Activated T-cell treated with anti-CD3 and anti-CD28 coated beads for 4 hours (primary cell): ENCODE results near the gene GPR107.

Experiments
- DNase-seq: peaks from one replicate; pipeline ENCODE4 v3.0.0-alpha.2; 2020

Gene GPR107

DNA sequence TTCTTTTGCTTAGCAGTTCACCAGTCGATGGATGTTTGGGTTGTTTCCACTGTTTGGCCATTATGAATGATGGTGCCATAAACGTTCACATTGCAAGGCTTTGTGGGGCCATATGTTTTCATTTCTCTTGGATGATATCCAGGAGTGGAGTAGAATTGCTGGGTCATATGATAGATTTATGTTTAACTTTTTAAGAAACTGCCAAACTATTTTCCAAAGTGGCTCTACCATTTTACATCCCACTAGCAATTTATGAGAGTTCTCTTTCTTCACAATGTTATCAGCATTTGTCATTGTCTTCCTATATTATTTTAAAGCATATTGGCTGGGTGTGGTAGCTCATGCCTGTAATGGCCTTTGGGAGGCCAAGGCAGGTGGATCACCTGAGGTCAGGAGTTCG is 5.2 kb downstream of the GPR107 start:
- DNase-seq = no peak

DNA sequence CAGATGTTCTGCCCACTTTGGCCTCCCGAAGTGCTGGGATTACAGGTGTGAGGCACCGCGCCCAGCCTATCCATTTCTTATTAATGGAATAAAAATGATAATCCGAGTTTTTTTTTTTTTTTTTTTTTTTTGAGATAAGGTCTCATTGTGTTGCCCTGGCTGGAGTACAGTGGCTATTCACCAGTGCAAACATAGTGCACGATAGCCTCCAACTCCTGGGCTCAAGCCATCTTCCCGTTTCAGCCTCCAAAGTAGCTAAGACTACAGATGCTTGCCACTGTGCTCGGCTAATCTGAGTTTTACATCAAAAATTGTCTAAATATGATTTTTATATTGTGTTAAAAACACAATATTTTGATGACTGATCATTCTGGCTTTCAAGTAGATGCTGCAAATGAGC is 6.6 kb downstream of the GPR107 start:
- no peak for DNase-seq

DNA sequence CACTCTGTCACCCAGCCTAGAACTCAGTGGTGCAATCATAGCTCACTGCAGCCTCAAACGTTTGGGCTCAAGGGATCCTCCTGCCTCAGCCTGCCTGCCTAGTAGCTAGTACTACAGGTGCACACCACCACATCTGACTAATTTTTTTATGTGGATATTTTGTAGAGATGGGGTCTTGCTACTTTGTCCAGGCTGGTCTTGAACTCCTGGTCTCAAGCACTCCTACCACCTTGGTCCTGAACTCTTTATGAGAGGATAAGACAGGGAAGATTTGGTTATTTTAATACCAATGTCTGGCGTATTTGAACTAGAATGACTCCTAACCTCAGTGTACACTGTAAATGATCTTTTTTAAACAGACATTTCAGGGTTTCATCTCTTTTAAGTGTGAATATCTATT is 9.0 kb downstream of the GPR107 start:
- no peak for DNase-seq

DNA sequence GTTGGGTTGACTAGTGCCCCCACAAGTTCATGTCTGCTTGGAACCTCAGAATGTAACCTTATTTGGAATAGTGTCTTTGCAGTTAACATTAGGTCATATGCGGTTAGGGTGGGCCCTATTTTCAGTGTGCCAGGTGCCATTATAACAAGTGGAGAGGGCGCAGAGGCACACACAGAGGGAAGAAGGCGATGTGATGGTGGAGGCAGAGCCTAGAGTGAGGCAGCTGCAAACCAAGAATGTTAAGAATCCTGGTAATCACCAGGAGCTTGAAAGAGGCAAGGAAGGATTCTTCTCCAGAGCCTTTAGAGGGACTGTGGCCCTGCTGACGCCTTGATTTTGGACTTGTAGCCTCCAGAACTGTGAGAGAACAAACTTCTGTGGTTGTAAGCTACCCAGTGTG is 10.9 kb downstream of the GPR107 start:
- no peak for DNase-seq

DNA sequence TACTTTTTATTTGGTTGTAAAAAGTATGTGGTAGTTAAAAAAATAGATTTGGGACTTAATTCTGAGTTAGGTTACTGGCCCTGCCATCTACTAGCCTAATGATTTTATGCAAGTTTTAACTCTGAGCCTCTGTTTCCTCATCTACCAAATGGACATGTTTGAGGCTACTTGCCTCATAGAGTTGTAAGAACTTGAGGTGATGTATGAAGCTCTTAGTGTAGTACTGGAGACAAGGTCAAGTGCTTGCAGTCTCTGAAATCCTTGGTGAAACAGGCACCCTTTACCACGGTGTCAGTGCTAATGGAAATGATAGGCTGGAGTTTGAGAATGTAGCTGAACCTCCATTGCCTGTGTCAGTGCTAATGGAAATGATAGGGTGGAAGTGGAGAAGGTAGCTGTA is 15.3 kb downstream of the GPR107 start:
- DNase-seq = no peak

DNA sequence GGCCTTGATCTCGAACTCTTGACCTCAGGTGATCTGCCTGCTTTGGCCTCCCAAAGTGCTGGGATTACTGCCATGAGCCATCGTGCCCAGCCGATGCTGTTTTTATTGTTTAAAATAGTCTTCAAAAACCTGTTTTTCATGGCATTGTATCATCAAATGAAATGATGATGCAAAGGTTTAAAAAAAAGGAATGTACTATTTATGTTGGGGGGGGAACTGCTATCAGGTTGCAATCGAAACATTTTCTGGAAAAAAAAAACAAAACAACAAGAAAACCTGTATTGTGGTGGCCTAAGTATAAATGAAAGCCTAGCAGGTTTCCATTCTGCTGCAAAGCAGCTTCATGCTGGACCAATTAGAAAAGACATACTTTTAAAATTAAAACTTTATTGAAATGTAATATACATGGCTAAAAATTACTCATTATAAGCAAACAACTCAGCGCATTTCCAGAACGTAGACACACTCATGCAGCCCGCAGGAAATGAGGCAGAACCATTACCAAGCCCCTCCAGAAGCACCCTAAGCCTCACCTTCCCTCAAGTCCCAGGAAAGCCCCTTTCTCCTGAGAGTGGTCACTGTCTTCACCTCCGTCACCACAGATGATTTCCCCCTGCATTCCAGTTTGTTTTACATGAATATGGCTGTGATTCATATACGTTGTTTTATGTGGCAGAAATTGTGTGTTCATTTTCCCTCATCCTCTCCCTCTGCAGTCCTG is 19.0 kb downstream of the GPR107 start:
- no peak for DNase-seq

DNA sequence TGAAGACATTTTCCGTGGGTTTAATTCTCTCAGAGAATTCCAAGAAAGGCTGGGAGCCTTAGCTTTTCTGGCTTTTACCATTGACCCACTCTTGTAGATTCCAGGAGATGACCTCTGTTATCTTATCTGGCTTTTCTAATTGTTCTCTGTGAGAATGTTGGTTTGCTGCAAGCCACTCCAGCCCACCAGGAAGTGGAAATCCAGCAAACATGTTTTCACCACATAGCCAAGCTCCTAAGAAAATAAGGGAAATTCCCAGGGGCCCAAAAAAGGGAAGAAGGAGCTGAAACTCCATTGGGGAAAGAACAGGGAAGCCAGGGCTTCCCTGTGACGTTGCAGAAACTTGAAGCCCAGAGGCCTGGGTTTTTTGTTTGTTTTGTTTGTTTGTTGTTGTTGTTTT is 19.7 kb downstream of the GPR107 start:
- DNase-seq = no peak

DNA sequence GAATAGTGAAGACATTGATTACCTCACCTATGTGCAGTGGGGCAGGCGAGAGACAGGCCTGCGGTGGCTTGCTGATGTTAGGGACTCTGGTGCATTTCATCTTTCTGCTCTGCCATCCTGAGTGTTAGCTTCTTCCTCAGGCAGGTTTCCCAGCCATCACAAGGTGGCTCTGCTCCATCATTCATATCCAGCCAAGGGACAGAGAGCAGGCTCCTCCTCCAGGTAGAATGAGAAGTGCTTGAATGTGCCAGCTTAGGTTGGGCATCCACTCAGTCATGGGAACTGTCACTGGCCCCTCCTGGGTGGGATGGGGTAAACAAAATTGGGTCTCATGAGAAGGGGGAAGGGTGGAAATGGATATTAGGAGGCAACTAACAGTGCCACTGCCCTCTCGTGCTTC is 24.8 kb downstream of the GPR107 start:
- no peak for DNase-seq

DNA sequence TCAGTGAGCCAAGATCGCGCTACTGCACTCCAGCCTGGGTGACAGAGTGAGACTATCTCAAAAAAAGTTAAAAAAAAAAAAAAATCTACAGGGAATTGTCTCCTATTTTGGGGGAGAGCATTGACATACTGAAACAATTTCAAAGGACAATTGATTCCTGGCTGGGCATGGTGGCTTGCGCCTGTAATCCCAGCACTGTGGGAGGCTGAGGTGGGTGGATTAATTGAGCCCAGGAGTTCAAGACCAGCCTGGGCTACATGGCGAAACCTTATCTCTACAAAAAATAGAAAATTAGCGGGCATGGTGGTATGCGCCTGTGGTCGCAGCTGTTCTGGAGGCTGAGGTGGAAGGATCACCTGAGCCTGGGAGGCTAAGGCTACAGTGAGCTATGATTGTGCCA is 30.6 kb downstream of the GPR107 start:
- DNase-seq = no peak

DNA sequence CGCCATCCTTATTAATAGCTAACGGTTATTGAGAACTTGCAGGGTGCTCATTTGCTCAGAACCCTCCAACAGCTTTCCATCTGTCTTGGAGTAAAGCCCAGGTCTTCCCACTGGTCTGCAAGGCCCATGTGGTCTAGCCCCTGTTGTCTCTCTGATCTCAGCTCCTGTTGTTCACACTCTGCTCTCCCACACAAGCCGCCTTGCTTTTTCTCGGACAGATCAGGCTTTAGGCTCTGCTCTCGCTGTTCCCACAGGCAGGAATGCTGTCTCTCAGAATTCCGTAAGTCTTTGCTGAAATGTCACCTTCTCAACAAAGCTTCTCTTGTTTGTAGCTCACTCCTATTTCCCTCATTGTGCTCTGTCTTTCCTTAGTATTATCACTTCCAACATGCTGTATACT is 34.3 kb downstream of the GPR107 start:
- DNase-seq = no peak

DNA sequence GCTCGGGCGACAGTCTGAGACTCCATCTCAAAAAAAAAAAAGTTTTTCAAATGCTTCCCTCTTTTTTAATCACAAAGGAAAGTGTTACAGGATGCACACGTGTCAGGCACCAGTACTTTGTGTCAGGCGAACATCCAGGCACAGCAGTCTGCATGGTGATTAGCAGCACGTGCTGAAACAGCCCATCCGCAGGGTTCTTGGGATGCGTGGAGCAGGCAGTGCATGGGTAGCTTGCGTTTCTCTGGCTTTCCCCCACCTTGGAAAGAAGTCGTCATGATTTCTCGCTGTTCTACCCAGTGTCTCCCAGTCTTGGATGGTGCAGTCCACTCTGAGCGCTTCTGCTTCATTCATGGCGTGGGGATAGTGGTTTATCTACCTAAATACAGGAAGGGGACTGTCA is 35.4 kb downstream of the GPR107 start:
- DNase-seq = no peak

DNA sequence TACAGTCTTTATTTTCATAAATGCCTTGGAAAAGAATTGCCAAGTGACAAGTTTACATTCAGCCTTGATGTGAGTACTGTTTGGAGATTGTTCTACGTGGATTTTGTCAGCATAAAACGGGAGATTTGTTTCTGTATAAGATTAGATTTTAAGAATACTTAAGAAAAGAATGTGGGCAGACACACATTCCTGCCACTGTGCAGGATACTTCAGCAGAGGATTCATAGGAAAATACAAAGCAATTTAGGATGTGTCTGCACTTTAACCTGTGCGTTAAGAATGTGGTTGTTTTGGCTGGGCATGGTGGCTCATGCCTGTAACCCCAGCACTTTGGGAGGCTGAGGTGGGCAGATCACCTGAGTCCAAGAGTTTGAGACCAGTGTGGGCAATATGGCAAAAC is 37.2 kb downstream of the GPR107 start:
- no peak for DNase-seq

DNA sequence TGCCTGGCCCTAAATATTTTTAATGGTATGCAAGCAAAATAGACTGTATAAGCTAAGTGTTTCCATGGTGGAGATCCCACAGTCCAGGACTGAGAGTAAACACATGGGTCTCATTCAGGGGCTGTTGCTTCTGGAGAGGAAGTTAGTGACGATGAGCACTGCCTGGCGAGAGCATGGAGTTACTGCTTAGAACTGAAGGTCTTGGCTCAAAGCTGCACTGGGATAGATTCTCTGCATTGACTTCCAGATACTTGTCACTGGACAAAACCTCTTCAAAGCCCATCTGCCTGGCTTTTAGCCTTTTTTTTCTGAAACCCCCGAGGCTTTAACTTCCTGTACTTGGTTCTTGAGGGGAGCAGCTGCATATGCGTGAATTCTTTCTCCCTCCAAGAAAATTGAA is 39.2 kb downstream of the GPR107 start:
- no peak for DNase-seq

DNA sequence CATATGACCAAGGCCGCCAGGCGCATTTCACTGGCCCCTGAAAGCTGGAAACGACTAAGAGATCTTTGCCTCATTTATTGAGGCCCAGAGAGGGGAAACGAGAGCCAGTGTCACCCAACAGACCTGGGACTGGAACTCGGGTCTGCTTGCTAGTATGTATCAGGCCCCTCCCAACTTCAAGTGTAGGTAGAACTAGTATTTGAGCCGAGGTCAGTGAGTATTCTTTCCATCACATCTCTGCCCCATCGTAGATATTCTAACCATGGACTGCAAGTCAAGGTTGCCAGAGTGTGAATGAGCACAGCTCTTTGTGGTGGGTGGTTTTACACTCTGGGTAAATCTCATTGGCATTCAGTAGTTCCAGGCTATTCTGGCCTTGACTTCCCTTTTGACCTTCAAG is 42.2 kb downstream of the GPR107 start:
- no peak for DNase-seq

DNA sequence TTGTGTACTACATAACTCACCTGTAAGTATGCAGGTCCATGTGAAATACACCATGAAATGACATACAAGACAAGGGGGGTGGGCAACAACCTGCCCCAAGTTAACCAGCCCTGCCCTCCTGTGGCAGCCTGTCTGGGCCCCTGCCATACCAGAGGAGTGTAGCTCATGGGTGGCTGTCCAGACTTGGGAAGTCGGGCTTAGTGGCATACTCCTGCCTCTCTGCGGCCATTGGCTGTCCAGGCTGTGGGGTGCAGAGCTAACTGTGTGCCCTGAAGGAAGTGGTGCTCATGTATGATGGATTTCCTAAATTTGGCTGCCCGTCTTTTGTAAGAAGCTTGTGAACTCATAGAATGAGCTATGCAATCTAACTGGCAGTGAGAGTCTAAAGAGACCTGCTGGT is 47.0 kb downstream of the GPR107 start:
- DNase-seq = no peak

DNA sequence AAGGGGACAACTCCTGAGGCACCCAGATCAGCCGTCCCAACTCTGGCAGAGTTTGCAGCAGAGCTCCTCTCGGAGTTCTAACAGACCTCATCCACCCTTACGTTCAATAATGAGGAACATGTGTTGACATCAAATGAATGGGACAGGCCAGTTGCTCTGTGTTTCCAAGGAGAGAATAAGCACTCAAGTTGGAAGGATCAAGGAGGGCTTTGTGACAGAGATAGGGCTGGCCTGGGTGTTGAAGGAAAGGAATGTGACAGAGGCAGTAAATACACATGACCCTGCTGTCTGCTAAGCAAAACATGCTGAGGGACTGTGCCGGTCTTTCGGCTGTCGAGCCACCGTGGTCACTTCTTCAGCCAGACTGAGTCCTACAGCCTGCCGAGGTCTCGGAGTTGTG is 48.2 kb downstream of the GPR107 start:
- no peak for DNase-seq

DNA sequence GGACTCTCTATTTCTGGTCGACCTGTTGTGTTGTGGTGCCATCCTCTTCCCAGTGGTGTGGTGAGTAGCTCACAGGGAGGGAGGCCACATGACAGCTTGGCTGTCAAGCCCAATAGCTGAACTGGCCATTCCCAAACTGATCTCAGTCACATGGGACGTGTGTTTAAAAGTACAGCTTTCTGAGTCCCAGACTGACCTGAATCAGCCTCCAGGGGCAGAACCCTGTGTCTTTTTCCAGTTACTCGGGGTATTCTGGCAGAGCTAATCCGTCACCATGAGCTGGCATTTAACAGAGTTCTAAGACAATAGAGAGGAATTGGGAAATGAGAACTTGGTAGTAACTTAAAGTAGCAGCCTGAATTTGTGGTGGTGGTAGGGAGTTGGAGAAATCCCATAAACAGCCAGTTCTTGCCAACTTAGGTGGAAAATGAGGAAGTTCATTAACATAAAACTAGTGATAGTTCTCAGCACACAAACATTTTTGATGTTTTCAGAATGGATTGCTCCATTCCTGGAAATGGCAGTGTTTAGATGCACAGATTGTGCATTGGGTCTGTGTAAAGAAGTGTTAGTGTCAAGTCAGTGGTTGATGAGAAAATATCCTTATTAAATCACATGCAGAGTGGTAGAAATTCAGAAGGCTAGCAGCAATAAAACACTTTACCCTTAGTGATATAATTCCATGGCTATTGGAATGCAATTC is 50.9 kb downstream of the GPR107 start:
- no peak for DNase-seq

DNA sequence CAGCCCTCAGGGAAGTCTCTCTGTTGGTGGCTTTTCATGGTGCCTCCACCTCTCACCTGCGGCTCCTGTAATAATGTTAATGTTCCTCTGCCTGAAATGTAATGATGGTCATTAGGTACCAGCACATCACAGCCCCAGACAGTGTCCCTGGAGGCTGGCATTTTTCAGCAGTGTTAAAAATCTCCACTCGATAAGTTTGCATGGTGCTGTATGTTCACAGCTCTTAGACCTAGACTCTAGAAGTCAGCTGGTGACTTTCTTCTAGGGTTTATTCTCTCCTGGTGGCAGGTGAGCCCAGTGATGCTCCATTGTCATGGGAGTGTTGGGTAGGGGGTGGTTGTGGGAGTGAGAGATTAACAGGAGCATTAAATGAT is 53.1 kb downstream of the GPR107 start:
- no peak for DNase-seq

DNA sequence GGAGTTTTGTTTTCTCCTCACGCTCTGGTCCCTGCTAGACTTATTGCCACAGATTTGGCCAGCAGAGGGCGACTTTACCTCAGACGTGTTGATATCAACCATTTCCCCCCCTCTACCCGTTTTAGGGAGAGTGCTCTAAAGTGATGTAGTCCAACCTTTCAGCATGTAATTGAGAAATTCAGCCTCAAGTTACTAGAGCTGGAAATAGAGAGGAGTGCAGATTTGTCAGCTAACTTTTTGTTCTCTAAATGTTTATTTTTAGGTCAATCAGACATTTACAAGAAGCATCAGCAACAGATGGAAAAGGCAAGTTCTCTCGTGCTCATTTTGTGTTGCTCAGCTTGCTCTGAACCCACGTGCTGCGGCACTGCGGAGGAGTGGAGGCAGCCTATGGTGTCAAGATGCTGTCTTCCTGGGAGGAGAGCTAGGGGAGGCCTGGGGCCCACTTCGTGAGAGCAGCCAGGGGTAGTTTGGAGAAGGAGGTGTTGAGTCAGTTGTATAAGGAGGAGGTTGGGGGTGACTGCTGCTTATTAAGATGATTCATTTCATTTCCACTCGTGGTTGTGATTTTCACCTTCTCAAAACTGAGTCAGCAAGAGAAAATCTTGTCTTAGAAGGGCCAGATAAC is 53.6 kb downstream of the GPR107 start:
- peak; percentile 85 for DNase-seq

DNA sequence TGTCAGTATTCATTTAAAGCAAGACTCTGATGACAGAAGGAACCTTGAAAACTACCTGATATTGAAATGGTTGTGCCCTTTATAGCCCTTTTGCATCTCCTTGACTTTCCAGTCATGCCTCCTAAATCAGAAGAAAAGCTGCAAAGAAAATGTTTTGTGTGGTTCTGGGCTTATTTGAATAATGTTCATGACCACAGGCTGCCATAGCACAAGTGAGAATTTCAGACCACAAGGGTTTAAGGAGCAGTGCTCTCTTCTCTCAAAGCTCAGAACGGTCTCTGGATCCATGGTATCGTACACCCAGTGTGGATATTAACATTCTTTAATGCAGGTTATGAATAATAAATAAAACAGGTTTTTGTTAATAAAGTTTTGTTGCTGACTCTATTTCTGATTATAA is 54.2 kb downstream of the GPR107 start:
- DNase-seq = no peak

DNA sequence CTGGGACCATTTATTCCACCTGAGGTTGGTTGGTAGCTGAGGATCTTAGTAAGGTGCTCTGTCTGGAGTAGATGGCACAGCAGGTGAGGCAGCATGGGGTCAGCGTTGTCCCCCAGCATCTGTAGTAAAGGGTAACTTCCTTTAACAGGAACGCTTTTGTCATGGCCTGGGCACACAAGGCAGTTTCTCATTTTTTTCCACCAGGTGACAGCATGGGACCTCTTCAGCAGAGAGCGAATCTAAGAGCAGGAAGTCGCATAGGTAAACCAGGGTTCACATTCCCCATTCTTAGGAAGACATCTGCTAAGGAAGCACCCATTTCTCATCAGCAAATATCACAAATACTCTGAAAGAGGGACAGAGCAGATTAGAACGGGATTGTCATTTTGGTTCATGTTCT is 56.5 kb downstream of the GPR107 start:
- DNase-seq = no peak

DNA sequence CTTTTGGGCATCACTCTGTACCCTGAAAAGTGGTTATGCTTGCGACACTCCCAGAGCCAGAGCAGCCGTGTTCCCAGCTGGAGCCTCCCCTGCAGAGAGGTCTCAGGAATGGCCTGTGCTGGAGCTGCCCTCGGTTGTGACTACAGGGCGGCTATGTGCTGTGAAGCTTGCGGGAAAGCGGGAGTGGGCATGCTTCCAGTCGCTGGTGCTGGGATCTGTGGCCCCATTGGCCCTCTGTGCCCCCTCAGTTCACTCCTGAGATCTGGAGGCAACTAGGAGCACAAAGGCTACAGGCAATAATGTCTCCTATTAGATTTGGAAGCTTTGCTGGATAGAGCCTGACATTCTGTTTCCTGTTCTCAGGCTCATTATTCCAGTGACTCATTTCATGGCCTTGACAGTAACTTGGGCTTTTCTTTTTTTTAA is 56.9 kb downstream of the GPR107 start:
- no peak for DNase-seq

DNA sequence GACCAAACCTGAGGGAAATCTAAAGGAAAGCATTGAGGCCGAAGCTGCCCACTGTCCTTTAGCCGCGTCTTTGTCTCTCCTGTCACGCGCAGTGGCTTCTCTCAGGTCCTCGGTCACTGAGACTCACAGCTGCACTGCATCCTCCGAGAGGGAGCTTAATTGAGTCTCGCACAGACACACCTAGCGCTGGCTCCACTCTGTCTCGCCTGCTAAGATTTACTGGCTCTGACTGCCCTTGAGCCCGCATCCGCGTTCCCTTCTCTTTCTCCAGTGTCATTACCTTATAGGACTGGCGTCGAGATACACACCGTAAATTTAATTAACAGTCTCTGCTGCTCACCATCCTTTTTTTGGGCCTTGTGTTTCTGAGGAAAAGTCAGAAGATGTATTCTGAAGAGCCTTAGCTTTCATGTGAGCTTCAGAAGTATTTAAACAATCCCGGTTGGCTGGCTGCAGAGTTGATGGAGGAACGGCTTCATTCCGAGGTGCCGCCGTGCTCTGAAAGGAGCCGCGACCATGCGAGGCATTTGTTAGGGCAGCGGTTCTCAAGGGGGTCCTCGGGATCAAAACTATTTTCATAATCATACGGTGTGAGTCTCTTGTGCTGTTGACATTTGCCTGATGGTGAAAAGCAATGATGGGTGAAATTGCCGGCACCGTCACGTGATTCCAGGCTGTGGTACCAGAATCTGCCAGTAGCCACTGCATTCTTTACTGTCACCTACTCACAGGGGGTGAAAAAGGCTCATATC is 58.3 kb downstream of the GPR107 start:
- DNase-seq = no peak
